BJ (cell line): ENCODE results near the gene LIMS4. TPM values are rescaled to one million over a fixed set of nuclear protein-coding genes. Genes with fewer than 3 reads are reported as not detected.
"Not testable (repeated sequence)": the region's sequence is repeated elsewhere in the genome, so short reads cannot be mapped to it uniquely, and the experiment has no call there.

Experiments used
- CTCF ChIA-PET: fragments of 350-600 bp; formaldehyde crosslinking; extraction: SDS; loops from one replicate; lab custom pipeline; 2021; ENCODE audit warnings: antibody characterized with exemption, inconsistent platforms; lab: Yijun Ruan, JAX
- POLR2A ChIA-PET: fragments of 300-600 bp; sonication (Branson Sonifier 250); formaldehyde crosslinking; extraction: SDS; loops from one replicate; lab custom pipeline; 2021; ENCODE audit warnings: antibody characterized with exemption; lab: Charles Lee
- DNase-seq: peaks from one replicate; pipeline ENCODE4 v3.0.0-alpha.2; 2011; ENCODE audit warnings: low read depth
- H3K27me3 ChIP-seq: 2 replicates; pipeline ENCODE4 v1.6.0; 2011; ENCODE audit warnings: low read length; ENCODE audit not compliant: control insufficient read depth, insufficient read depth
- H3K36me3 ChIP-seq: 2 replicates; pipeline ENCODE4 v1.5.1; 2011; ENCODE audit warnings: low read length; ENCODE audit not compliant: control insufficient read depth, insufficient read depth
- H3K4me3 ChIP-seq: 2 replicates; pipeline ENCODE4 v1.5.1; 2011; ENCODE audit warnings: low read depth, mild to moderate bottlenecking, control low read depth, low read length
- polyA plus RNA-seq: library from polyadenylated mRNA; depleted of rRNA; stranded (reverse); fragments of >200 nt; gene quantifications from 2 replicates; pipeline ENCODE4 v1.2.3, GENCODE V29; 2011

LIMS4 gene
- polyA plus RNA-seq, 1 experiment: 9.4 TPM

DNA sequence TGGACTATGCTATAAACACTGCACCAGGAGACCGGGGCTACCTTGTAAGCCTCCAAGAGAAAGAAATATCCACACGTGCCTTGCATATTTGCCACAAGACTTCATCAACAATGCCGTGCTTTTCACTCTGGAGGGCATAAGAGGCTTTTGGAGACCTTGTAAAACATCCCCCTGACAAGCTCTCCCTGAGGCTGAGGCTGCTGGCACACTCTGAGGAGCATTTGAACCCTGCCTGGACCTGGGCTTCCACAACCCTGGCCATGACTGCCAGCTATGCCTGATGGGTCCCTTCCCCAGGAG is 393 bp upstream of the LIMS4 start:
- DNase-seq, POLR2A ChIA-PET, H3K27me3 ChIP-seq, H3K4me3 ChIP-seq, H3K36me3 ChIP-seq, CTCF ChIA-PET: not testable (repeated sequence)

DNA sequence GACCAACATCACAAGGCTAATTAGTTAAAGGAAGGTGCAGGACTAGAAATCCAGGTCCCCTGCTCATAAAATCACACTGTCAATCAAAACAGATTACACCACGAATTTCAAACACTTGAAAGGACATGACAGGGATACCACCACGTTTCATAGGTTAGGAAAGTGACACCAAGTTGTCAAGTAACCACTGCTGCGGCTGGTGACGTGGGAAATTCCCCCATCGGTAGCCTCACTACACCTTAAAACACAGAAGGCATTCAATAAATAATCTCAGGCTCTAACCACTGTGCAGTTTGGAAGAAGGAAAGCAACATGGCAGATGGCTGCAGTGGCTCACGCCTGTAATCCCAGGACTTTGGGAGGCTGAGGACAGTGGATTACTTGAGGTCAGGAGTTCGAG is 3.7 kb downstream of the LIMS4 start:
- DNase-seq, H3K36me3 ChIP-seq, H3K27me3 ChIP-seq, H3K4me3 ChIP-seq, POLR2A ChIA-PET, CTCF ChIA-PET: not testable (repeated sequence)

DNA sequence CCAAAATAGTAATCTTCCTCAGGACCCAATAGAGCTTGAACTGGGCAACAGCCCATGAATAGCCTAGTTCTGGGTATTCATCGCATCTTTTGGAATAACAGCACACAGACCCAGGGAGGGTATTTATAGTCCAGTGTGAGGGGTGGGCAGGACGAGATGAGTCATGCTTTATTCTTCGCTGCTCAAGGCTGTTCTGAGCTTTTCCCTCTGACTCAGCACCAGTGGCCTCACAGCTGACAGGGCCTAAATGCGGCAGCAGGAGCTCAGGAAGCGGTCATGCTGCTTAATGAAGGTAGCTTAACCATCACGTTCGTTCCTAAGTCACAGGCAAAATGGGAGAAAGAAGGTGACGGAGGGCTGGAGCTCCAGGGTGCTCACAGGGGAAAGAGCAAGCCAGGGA is 7.3 kb downstream of the LIMS4 start:
- POLR2A ChIA-PET, CTCF ChIA-PET, H3K36me3 ChIP-seq, H3K4me3 ChIP-seq, H3K27me3 ChIP-seq, DNase-seq: not testable (repeated sequence)

DNA sequence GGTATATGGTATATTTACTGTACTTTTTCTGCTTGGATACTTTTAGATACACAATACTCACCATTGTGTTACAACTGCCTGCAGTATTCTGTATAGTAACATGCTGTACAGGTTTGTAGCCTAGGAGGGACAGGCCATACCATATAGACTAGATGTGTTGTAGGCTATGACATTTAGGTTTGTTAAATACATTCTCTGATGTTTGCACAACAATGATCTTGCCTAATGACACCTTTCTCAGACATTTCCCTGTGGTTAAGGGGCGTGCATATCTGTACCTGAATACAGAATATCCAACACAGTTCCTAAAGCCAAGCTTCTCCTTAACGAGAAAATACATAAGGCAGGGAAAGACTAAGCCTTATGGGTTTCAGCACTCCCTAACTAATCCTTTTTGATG is 10.2 kb downstream of the LIMS4 start:
- POLR2A ChIA-PET, CTCF ChIA-PET, H3K4me3 ChIP-seq, H3K27me3 ChIP-seq, H3K36me3 ChIP-seq, DNase-seq: not testable (repeated sequence)

DNA sequence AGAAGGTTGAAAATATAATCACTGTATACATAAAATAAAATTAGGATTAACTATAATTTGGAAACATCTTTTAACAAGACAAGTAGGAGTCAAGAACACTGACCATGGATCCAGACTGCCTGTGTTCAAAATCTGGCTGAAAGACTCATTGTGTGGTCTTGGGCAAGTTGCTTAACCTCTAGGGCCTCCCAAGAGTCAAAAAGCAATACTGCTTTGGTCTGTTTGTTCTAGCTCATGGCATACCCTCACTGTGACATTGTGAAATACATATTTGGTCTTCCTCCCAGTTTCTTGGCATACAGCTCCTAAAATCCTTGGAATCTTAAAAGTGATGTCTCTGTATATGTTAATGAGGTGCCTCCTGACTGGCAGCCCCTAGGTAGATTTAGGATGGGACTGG is 12.3 kb downstream of the LIMS4 start:
- POLR2A ChIA-PET, H3K4me3 ChIP-seq, DNase-seq, CTCF ChIA-PET, H3K27me3 ChIP-seq, H3K36me3 ChIP-seq: not testable (repeated sequence)

DNA sequence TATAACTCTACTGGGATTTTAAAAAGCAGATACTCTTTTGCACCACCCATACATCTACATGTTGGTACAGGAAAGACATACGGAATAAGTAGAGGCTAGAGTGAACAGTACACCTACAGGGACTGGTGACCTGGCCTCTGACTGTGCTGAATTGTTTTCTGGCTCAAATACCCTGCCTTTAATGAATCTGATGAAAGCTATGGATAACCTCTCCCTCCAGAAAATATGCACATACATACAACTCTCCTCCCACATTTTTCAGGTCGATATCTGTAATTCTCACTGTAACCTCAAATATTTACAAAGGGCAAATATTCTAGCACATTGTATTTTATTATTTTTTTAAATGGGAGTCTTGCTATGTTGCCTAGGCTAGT is 15.4 kb downstream of the LIMS4 start:
- H3K36me3 ChIP-seq, DNase-seq, H3K27me3 ChIP-seq, CTCF ChIA-PET, H3K4me3 ChIP-seq, POLR2A ChIA-PET: not testable (repeated sequence)

DNA sequence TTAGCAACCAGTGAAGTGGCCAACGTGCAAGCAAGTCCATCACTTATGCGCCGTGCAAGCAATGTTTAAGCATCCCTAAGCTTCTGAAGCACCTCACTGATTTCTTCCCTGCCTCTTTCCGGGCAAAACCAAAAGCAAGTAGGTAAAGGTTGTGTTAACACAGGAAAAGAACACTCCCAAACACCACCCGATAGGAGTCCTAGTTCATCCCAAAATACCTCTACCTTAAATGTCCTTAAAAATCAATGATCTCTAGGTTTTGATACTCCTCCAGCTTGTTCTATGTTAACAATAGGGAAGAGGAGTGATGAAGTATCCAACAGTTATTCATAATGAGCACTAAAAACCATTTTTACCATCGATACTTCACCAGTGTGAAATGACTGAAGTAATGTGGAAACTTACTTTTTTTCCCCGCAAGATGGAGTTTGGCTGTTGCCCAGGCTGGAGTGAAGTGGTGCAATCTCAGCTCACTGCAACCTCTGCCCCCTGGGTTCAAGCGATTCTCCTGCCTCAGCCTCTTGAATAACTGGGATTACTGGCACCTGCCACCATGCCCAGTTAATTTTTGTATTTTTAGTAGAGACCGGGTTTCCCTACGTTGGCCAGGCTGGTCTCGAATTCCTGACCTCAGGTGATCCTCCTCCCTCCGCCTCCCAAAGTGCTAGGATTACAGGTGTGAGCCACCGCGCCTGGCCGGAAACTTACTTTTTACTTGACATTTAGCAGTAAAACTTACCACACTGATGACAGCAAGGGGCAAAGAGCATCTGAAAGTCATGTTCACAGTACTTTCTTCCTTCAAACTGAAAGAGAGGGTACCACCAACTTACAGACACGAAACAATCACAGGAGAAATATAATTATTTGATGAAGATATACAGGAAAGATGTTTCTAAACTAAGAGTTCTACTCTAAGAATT is 16.1 kb downstream of the LIMS4 start:
- DNase-seq, H3K27me3 ChIP-seq, CTCF ChIA-PET, H3K36me3 ChIP-seq, H3K4me3 ChIP-seq, POLR2A ChIA-PET: not testable (repeated sequence)

DNA sequence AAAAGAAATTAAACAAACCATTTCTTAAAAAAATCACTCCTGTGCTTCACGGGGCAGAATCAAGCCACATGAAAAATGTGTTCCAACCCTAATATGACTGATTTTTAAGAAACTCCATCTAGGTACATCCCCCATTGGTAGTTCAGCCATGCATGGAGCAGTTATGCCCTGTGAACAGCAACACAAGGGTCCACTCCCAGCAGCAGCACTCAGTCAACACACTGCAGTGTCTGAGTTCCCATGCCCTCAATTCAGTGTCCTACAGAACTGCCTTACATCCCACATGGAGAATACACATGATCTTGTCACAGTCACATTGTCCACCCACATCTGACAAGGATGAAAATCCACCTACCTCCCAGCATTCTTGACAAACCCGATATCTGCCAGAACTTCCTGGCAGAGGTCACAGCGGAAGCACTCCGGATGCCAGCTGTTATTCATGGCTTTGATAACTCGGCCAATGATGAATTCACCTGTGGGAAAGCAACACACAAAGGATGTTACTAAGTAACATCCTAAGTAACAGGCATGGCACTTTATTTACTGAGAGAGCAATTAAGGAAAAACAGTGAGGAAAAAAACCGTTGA is 17.4 kb downstream of the LIMS4 start:
- CTCF ChIA-PET, H3K36me3 ChIP-seq, DNase-seq, H3K4me3 ChIP-seq, H3K27me3 ChIP-seq, POLR2A ChIA-PET: not testable (repeated sequence)

DNA sequence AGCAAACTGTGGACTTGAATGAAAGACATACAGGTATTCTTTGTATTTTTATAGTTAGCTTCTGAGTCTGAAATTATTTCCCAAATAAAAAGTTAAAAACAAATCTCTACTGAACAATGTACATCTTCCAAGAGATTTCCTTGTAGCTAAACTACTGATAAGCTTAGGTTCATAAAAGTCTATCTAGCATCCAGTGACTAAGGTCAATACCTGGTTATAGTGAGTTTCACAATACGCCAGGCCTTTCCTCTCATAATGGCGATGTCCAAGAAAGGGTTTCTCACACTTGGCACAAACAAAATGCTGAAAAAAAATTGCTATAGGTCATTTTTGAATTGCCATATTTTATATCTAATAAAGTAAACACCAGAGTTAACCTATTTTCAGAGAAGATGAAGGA is 21.7 kb downstream of the LIMS4 start:
- CTCF ChIA-PET, H3K4me3 ChIP-seq, DNase-seq, POLR2A ChIA-PET, H3K36me3 ChIP-seq, H3K27me3 ChIP-seq: not testable (repeated sequence)

DNA sequence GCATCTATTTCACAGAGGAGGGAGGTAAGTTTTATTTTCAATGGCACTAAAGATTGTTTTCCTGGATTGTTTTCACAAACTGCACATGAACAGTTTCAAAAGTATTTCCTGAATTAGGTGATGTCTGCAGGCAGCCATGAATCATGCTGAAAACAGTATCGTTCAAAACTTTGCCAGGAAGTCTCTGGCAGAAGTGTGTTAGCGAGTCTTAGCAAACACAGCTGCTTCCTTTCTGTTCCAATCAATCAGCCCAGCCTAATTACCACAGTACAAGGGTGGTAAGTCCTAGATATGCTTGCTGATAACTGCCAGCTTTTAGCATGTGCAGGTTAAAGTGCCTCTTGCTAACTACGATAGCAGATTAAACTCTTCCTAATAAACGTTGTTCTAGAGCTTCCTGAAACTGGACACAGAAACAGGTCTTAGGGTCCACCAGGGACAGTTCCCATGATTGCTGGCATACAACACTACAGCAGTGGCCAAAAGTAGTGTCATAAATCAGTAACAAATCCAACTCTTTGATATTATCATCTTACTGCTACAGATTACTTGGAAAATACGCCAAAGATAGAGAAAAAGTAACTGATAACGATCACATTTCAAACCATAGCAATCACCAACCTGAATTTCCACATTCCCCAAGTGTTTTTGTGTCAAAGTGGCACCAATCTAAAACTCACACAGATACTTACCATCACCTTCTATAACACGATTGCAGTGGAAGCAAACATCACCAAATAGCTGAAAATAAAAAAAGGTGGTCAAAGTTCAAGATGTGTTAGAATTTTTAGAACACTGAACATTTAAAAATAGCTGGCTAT is 23.3 kb downstream of the LIMS4 start:
- POLR2A ChIA-PET, H3K27me3 ChIP-seq, CTCF ChIA-PET, H3K4me3 ChIP-seq, H3K36me3 ChIP-seq, DNase-seq: not testable (repeated sequence)

DNA sequence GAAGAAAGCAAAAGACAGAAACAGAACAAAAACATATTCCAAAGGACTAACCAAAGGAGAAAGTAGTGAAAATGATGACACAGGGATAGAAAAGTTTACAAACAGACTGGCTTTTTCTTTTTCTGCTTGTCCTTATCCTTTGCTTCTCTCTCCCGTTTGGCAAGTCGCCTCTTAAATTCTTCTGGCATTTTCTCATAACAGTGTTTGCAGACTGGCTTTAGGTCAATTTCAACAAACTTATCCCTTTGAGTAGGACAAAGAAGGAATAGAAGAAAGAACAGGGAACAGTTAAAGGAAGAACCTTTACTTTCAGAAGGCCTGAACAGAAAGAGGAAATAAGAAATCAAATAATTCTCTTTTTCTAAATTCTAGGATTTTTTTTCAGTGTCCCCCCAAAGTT is 26.0 kb downstream of the LIMS4 start:
- CTCF ChIA-PET, DNase-seq, H3K27me3 ChIP-seq, POLR2A ChIA-PET, H3K36me3 ChIP-seq, H3K4me3 ChIP-seq: not testable (repeated sequence)

DNA sequence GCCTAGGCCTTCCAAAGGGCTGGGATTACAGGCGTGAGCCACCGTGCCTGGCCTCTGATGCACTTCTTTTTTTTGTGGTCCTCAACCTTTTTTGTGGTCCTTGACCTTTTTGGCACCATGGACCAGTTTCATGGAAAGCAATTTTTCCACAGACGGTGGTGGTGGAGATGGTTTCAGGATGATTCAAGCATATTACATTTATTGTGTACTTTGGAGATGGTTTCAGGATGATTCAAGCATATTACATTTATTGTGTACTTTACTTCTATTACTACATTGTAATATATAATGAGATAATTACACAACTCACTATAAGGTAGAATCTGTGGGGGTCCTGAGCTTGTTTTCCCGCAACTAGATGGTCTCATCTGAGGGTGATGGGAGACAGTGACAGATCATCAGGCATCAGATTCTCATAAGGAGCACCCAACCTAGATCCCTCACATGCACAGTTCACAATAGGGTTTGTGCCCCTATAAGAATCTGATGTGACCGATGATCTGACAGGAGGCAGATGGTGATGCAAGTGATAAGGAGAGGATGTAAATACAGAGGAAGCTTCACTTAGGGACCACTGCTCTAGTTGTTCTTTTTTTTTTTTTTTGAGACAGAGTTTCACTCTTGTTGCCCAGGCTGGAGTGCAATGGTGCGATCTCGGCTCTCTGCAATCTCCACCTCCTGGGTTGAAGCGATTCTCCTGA is 29.2 kb downstream of the LIMS4 start:
- POLR2A ChIA-PET: not testable (repeated sequence)

More for the DNA sequence above, 29.2 kb downstream of the LIMS4 start:
- H3K36me3 ChIP-seq, DNase-seq, H3K4me3 ChIP-seq, CTCF ChIA-PET, H3K27me3 ChIP-seq: not testable (repeated sequence)
